Esophagus muscularis mucosa (tissue), 4 donors: Measurements from ENCODE around the gene FBXW9. TPM values are rescaled to one million over a fixed set of nuclear protein-coding genes. Genes with fewer than 3 reads are reported as not detected.
"Not testable (repeated sequence)": the region's sequence is repeated elsewhere in the genome, so short reads cannot be mapped to it uniquely, and the experiment has no call there.

Experiments
- DNase-seq: peaks from one replicate; pipeline ENCODE4 v3.0.0-alpha.2; 2017; ENCODE audit errors: extremely low spot score
- H3K27ac ChIP-seq, 4 donors: fragments of 200-600 bp; sonication (generic); replicated peaks in 1 of 4; 1 replicate in 3 of 4; 2 replicates in 1 of 4; pipeline ENCODE4 v1.5.1; 2016 to 2019; ENCODE audit warnings: mild to moderate bottlenecking in 1 of 4
- H3K27me3 ChIP-seq, 4 donors: fragments of 200-600 bp; sonication (generic); one replicate each; pipeline versions ENCODE4 v1.5.1 to v1.6.0; 2016 to 2019
- H3K36me3 ChIP-seq, 4 donors: fragments of 200-600 bp; sonication (generic); one replicate each; pipeline ENCODE4 v1.5.1; 2016 to 2019
- H3K4me1 ChIP-seq, 4 donors: fragments of 200-600 bp; sonication (generic); one replicate each; pipeline ENCODE4 v1.5.1; 2016 to 2019
- H3K4me3 ChIP-seq, 4 donors: fragments of 200-600 bp; sonication (generic); 1 replicate in 2 of 4; 2 replicates in 2 of 4; pipeline ENCODE4 v1.5.1; 2016 to 2019; ENCODE audit warnings: mild to moderate bottlenecking in 4 of 4, moderate library complexity in 1 of 4
- H3K9me3 ChIP-seq, 4 donors: fragments of 200-600 bp; sonication (generic); 1 replicate in 3 of 4; 2 replicates in 1 of 4; pipeline ENCODE4 v1.5.1; 2016 to 2019
- CTCF ChIP-seq, 3 experiments: fragments of 200-600 bp in 2 of 3; fragments of 450-650 bp in 1 of 3; sonication (generic) in 2 of 3; IDR thresholded peaks; one replicate each; pipeline ENCODE4 v1.5.1; 2017 to 2019; ENCODE audit warnings: antibody characterized with exemption in 3 of 3, mild to moderate bottlenecking in 2 of 3, moderate library complexity in 1 of 3
- EP300 ChIP-seq: sonication (generic); formaldehyde crosslinking; IDR thresholded peaks from one replicate; pipeline ENCODE4 v1.6.1; 2017; ENCODE audit warnings: antibody characterized with exemption
- POLR2A ChIP-seq: fragments of 450-650 bp; IDR thresholded peaks from one replicate; pipeline ENCODE4 v1.6.1; 2017; ENCODE audit warnings: antibody characterized with exemption, moderate library complexity, mild to moderate bottlenecking, low read depth
- POLR2AphosphoS5 ChIP-seq, 2 donors: sonication (generic); formaldehyde crosslinking; IDR thresholded peaks; one replicate each; pipeline ENCODE4 v1.6.1; 2017; ENCODE audit warnings: antibody characterized with exemption in 2 of 2
- WGBS: methylation state at CpG from one replicate; pipeline ENCODE4 v1.1.5; 2018; 5-methylcytosine and 5-hydroxymethylcytosine counted together
- intact Hi-C: fragments of 100-400 bp; cut with DNase I; formaldehyde crosslinking; loops from one replicate; pipeline ENCODE4 v1.15.1; 2023
- total RNA-seq, 4 donors: library from RNA; depleted of rRNA; stranded (reverse); fragments of >200 nt; gene quantifications; one replicate each; pipeline versions ENCODE4 v1.1.0 to v1.2.1, GENCODE V29; 2016

FBXW9 gene
- total RNA-seq, 4 donors from 2014 or later = 4.3 to 10.6 (median 7.5) TPM

- Histone ChIP-seq H3K27ac (no peak overlapping the region), H3K27me3 (no peaks in the 10 kb centered on the region), H3K9me3 (no peaks in the 10 kb centered on the region), H3K4me3 (no peak overlapping the region), H3K36me3 (peaks cover 0 to 16% (median 3%) of the 10 kb centered on the region in 4 donors), H3K4me1 (peaks cover 4 to 9% (median 7%) of the 10 kb centered on the region in 4 donors)
- intact Hi-C loops = loop anchor here (10.0 kb wide), 1 partner anchor 159 kb away; no protein-coding TSS in a partner anchor
- no peak for DNase-seq
- WGBS = 89% methylated on average over 3 of the region's 3 CpGs
- no peak for TF ChIP-seq EP300
- TF ChIP-seq POLR2AphosphoS5 (IDR thresholded peaks at IDR 0.05) = no peak
- no peak for TF ChIP-seq CTCF (IDR thresholded peaks at IDR 0.05)
- TF ChIP-seq POLR2A = no peak
Observed at GRCh38 chr19:12685831-12686230, 10.6 kb downstream of the FBXW9 start.

DNA sequence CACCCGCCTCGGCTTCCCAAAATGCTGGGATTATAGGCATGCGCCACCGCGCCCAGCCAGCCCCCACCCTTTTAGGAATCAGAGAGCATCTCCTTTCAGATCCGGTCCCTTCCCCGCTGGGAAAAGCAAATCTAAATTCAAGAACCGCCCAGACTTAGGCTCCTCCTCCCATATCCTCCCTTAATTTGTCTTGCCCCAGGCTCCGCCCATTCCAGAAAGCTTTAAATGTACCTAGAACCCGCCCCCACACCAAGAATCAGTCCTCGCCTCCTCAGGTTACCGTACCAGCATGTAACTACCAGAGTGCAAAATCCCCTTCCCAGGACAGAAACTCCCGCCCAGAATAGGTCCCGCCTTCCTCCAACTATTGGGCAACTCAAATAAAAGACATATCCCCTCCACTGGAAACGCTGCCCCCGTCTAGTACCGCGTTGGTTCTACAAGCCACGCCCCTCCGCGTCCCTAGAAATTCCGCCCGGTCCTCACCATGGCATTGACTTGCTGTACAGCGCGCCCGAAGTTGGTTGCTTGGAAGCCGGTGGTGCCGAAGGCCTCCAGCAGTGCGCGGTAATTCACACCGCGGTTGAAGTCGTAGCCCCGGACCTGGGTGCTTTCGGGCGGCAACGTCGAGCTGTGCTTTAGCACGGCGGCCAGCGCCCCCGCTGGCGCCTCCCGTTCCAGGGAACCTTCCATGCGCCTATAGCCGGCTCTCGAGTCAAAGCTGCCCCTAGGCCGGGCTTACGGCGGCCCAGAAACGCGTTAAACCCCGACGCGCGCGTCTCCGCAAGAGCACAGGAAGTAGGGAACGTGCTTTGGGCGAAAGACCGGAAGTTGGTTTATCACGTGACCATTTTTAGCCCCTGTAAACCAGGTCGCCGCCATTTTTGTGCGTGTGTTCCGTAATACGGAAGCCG, 15.1 kb downstream of the FBXW9 start, which contains the start of gene DHPS:
Gene DHPS (minus strand): TSS at position 807 of the 914 bp plus-strand sequence. CDS start 114 bp downstream, at position 693.
- peak within 1 kb of the TSS; percentile 95 to 100 (median 98) for H3K27ac ChIP-seq
- peaks cover 32 to 40% (median 39%) of the 10 kb centered on the region in 4 donors for H3K36me3 ChIP-seq
- peak; percentile 80 to 89 for TF ChIP-seq POLR2AphosphoS5 (IDR thresholded peaks at IDR 0.05)
- no peak for TF ChIP-seq CTCF (IDR thresholded peaks at IDR 0.05)
- no peak for TF ChIP-seq EP300
- intact Hi-C loops = loop anchor here (10.0 kb wide), 1 partner anchor 163 kb away; no protein-coding TSS in a partner anchor
- H3K4me1 ChIP-seq = peaks cover 16 to 30% (median 26%) of the 10 kb centered on the region in 4 donors
- no peaks in the 10 kb centered on the region for H3K9me3 ChIP-seq
- DNase-seq = peak; percentile 97
- WGBS = 1% methylated on average over 48 of the region's 68 CpGs
- peak within 1 kb of the TSS; percentile 87 to 99 (median 96) for H3K4me3 ChIP-seq
- H3K27me3 ChIP-seq = no peaks in the 10 kb centered on the region

GRCh38 chr19:12680034-12680433, 16.4 kb downstream of the FBXW9 start:
- Histone ChIP-seq H3K27ac (no peak overlapping the region), H3K4me3 (no peak overlapping the region), H3K27me3 (no peaks in the 10 kb centered on the region), H3K9me3 (no peaks in the 10 kb centered on the region), H3K4me1 (peaks cover 16 to 33% (median 29%) of the 10 kb centered on the region in 4 donors), H3K36me3 (peaks cover 41 to 53% (median 52%) of the 10 kb centered on the region in 4 donors)
- 77% methylated on average over 6 of the region's 9 CpGs for WGBS
- intact Hi-C loops = loop anchor here (10.0 kb wide), 1 partner anchor 165 kb away; no protein-coding TSS in a partner anchor
- no peak for DNase-seq
- TF ChIP-seq CTCF (IDR thresholded peaks at IDR 0.05) = no peak
- TF ChIP-seq POLR2A = no peak
- no peak for TF ChIP-seq POLR2AphosphoS5 (IDR thresholded peaks at IDR 0.05)
- no peak for TF ChIP-seq EP300

DNA sequence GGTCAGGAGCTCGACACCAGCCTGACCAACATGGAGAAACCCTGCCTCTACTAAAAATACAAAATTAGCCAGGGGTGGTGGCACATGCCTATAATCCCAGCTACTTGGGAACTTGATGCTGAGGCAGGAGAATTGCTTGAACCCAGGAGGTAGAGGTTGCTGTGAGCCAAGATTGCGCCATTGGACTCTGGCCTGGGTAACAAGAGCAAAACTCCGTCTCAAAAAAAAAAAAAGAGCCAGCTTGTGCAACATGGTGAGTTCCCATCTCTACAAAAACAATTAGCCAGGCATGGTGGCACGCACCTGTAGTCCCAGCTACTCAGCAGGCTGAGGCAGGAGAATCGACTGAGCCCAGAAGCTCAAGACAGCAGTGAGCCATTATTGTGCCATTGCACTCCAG, 18.4 kb downstream of the FBXW9 start:
- H3K9me3 ChIP-seq, H3K4me3 ChIP-seq, intact Hi-C loops, H3K27ac ChIP-seq, DNase-seq, H3K27me3 ChIP-seq: not testable (repeated sequence)
- H3K36me3 ChIP-seq = peaks cover 53 to 73% (median 72%) of the 10 kb centered on the region in 4 donors
- peaks cover 16 to 33% (median 29%) of the 10 kb centered on the region in 4 donors for H3K4me1 ChIP-seq
- 83% methylated on average over 4 of the region's 5 CpGs for WGBS

DNA sequence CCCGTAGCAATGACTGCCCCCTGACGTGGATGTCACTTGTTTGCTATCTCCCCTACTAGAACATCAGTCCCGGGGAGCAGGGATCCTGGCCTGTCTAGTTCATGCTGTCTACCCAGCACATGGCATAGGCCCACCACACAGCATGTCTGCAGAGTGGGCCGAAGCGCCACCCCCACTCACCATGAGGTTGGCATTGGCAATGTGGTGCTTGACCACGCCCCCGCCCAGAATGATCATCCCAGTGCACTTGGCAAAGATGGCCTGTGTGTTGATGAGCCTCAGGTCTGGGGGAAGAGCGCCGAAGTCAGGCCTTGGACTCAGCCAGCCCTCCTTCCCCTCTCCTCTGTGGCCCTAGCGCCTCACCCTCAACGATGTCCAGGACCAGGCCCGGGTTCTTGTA, 19.5 kb downstream of the FBXW9 start:
- intact Hi-C loops = no loop called here
- Histone ChIP-seq H3K27me3 (no peaks in the 10 kb centered on the region), H3K4me3 (no peak overlapping the region), H3K27ac (no peak overlapping the region), H3K9me3 (no peaks in the 10 kb centered on the region), H3K4me1 (peaks cover 13 to 29% (median 23%) of the 10 kb centered on the region in 4 donors), H3K36me3 (peaks cover 59 to 83% (median 79%) of the 10 kb centered on the region in 4 donors)
- 84% methylated on average over 12 of the region's 12 CpGs for WGBS
- no peak for TF ChIP-seq EP300
- no peak for TF ChIP-seq CTCF (IDR thresholded peaks at IDR 0.05)
- TF ChIP-seq POLR2AphosphoS5 (IDR thresholded peaks at IDR 0.05) = no peak
- no peak for TF ChIP-seq POLR2A
- DNase-seq = no peak
